Measurements from ENCODE around the gene FAM184A. TPM values are rescaled to one million over a fixed set of nuclear protein-coding genes. Genes with fewer than 3 reads are reported as not detected.

Gene FAM184A
- total and polyA plus RNA-seq, 10 of the 15 experiments (the other 5 are each of a cell fraction or from before 2014, with no cell fraction given), result 0.15 to 0.23 TPM; not detected in 8

DNA sequence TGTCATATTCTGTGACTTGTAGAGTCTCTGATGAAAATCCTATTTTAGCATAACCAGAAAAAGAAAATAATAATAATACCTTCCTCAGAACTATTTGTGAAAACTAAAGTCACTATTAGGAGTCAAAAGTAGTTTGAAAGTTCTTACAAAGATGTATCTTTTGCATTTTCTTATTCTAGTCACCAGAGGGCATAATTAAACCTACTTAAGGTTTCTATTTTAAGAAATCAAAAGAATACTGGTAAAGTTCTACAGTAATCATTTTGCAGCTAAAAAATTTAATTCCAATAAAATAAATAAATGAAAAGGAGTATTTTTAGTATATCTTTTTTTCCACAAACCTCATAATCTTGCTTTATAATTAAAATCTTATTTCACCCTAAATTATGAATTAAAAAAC lies 115.5 kb downstream of the FAM184A start:
- Histone ChIP-seq H3K4me2 (ENCODE audit: control insufficient read depth, insufficient read depth) (no peak overlapping the region), H3K27me3 (replicated peaks in 1 of 2; ENCODE audit: control insufficient read depth in 2 of 2, insufficient read depth in 2 of 2, low read length in 1 of 2) (no peaks in the 10 kb centered on the region), H3K27ac (ENCODE audit: control insufficient read depth, insufficient read depth) (no peak overlapping the region), H3K9ac (ENCODE audit: control insufficient read depth, insufficient read depth, low read length) (no peak overlapping the region), H3K36me3 (ENCODE audit: control insufficient read depth in 2 of 2, insufficient read depth in 2 of 2, low read length in 1 of 2) (no peaks in the 10 kb centered on the region), H3K79me2 (ENCODE audit: control insufficient read depth, insufficient read depth, low read length) (no peaks in the 10 kb centered on the region), H4K20me1 (ENCODE audit: control insufficient read depth, insufficient read depth) (no peaks in the 10 kb centered on the region), H3K4me1 (ENCODE audit: control insufficient read depth, insufficient read depth, low read length) (no peaks in the 10 kb centered on the region), H3K9me3 (replicated peaks; ENCODE audit: control insufficient read depth, insufficient read depth, low read length) (no peaks in the 10 kb centered on the region), H3K4me3 (no peak overlapping the region), H2AFZ (ENCODE audit: control insufficient read depth, low read depth, low read length) (no peak overlapping the region)
- intact Hi-C loops (cut with micrococcal nuclease; ENCODE audit: unreplicated experiment), result loop anchor here (1.0 kb wide), 1 partner anchor 147 kb away; no protein-coding TSS in a partner anchor
- no TSS peak for BruUV-seq (replicated peaks)
- CTCF ChIA-PET, result interaction anchor here (0.6 to 3.2 kb wide), 8 partner anchors 8 to 987 kb away, joined by 3 to 35 read pairs (median 4); no protein-coding TSS in a partner anchor
- FAIRE-seq, result no peak
- no peak for DNase-seq (ENCODE audit: low read depth, low spot score)
- no peak for ATAC-seq
- POLR2A ChIA-PET, result no interaction called here
- in situ Hi-C loops (cut with MboI), result loop anchor here (25.0 kb wide), 1 partner anchor 149 kb away; no protein-coding TSS in a partner anchor
- RAD21 ChIA-PET (ENCODE audit: unreplicated experiment), result interaction anchor here (1.4 kb wide), 1 partner anchor 148 kb away, joined by 4 read pairs; no protein-coding TSS in a partner anchor
- SMC1A ChIA-PET (ENCODE audit: uncharacterized antibody, unreplicated experiment), result interaction anchor here (1.4 to 2.3 kb wide), 3 partner anchors 10 to 147 kb away, joined by 4 to 12 read pairs (median 6); no protein-coding TSS in a partner anchor
- 0 out of 2 replicates have a peak, but pooled peaks have one; percentile 52 for TF ChIP-seq MEF2A (IDR thresholded peaks at IDR 0.05; ENCODE audit: insufficient read depth, low read depth, low read length)
- TF ChIP-seq RBBP5 (conservative IDR thresholded peaks at IDR 0.05), result no peak
- no peak for TF ChIP-seq PAX8 (IDR thresholded peaks at IDR 0.05)
- TF ChIP-seq YBX1 (IDR thresholded peaks at IDR 0.05), result no peak
- TF ChIP-seq ZNF622 (IDR thresholded peaks at IDR 0.05), result no peak
- TF ChIP-seq POLR2AphosphoS2 (IDR thresholded peaks at IDR 0.05; ENCODE audit: low read depth, low read length), result no peak
- TF ChIP-seq ZNF207 (IDR thresholded peaks at IDR 0.05; ENCODE audit: borderline replicate concordance), result no peak
- no peak for TF ChIP-seq SREBF2 (IDR thresholded peaks at IDR 0.05; ENCODE audit: low read length)
- no peak for TF ChIP-seq RCOR1 (conservative IDR thresholded peaks at IDR 0.05; ENCODE audit: low read depth, low read length)
- TF ChIP-seq, protein P1, sequence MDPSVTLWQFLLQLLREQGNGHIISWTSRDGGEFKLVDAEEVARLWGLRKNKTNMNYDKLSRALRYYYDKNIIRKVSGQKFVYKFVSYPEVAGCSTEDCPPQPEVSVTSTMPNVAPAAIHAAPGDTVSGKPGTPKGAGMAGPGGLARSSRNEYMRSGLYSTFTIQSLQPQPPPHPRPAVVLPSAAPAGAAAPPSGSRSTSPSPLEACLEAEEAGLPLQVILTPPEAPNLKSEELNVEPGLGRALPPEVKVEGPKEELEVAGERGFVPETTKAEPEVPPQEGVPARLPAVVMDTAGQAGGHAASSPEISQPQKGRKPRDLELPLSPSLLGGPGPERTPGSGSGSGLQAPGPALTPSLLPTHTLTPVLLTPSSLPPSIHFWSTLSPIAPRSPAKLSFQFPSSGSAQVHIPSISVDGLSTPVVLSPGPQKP (IDR thresholded peaks at IDR 0.05; ENCODE audit: low read depth, low read length), result no peak
- no peak for TF ChIP-seq CEBPB (IDR thresholded peaks at IDR 0.05; ENCODE audit: borderline replicate concordance in 1 of 2, low read depth in 2 of 2, low read length in 2 of 2)
- TF ChIP-seq, protein P2, sequence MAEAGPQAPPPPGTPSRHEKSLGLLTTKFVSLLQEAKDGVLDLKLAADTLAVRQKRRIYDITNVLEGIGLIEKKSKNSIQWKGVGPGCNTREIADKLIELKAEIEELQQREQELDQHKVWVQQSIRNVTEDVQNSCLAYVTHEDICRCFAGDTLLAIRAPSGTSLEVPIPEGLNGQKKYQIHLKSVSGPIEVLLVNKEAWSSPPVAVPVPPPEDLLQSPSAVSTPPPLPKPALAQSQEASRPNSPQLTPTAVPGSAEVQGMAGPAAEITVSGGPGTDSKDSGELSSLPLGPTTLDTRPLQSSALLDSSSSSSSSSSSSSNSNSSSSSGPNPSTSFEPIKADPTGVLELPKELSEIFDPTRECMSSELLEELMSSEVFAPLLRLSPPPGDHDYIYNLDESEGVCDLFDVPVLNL (IDR thresholded peaks at IDR 0.05; ENCODE audit: low read depth, low read length), result no peak
- TF ChIP-seq, protein P3, sequence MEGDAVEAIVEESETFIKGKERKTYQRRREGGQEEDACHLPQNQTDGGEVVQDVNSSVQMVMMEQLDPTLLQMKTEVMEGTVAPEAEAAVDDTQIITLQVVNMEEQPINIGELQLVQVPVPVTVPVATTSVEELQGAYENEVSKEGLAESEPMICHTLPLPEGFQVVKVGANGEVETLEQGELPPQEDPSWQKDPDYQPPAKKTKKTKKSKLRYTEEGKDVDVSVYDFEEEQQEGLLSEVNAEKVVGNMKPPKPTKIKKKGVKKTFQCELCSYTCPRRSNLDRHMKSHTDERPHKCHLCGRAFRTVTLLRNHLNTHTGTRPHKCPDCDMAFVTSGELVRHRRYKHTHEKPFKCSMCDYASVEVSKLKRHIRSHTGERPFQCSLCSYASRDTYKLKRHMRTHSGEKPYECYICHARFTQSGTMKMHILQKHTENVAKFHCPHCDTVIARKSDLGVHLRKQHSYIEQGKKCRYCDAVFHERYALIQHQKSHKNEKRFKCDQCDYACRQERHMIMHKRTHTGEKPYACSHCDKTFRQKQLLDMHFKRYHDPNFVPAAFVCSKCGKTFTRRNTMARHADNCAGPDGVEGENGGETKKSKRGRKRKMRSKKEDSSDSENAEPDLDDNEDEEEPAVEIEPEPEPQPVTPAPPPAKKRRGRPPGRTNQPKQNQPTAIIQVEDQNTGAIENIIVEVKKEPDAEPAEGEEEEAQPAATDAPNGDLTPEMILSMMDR (IDR thresholded peaks at IDR 0.05 in 2 of 3, conservative IDR thresholded peaks at IDR 0.05 in 1 of 3; ENCODE audit: control insufficient read depth in 2 of 3, extremely low read depth in 1 of 3, insufficient read depth in 1 of 3, low read depth in 3 of 3, low read length in 3 of 3), result peak in 1 of 3 experiments; percentile 9; a peak in 1 of 6 replicates
- no peak for TF ChIP-seq NR2F1 (conservative IDR thresholded peaks at IDR 0.05)
- no peak for TF ChIP-seq MEF2B (IDR thresholded peaks at IDR 0.05; ENCODE audit: partially characterized antibody, poor library complexity, severe bottlenecking)
- TF ChIP-seq GABPA (IDR thresholded peaks at IDR 0.05; ENCODE audit: low read depth), result no peak

Data from GM12878 (cell line).